ENCODE results near the gene MBD3L3. TPM values are rescaled to one million over a fixed set of nuclear protein-coding genes. Genes with fewer than 3 reads are reported as not detected.
A peak's percentile ranks its signal among the peaks of the same experiment; 100 is the strongest.

MBD3L3 gene
- total and polyA plus RNA-seq, 4 donors: not detected

- intact Hi-C loops (cut with DNase I): no loop called here
- H3K4me3 ChIP-seq (ENCODE audit: low read length in 2 of 2): peak overlapping the region; percentile 18 to 20
- H3K9me3 ChIP-seq (ENCODE audit: control insufficient read depth, low read length): peaks cover 47% of the 10 kb centered on the region
- WGBS, 2 donors: 97 to 98% methylated on average over 15 of the region's 15 CpGs
- DNase-seq: no peak
- ATAC-seq (ENCODE audit: low FRiP score): no peak
- H3K4me1 ChIP-seq (ENCODE audit: control insufficient read depth in 1 of 2, insufficient read depth in 2 of 2, low read length in 2 of 2): no peaks in the 10 kb centered on the region
- no peaks in the 10 kb centered on the region for H3K27me3 ChIP-seq (ENCODE audit: control insufficient read depth in 1 of 2, insufficient read depth in 2 of 2, low read length in 1 of 2)
- H3K27ac ChIP-seq (ENCODE audit: low read depth in 1 of 2, low read length in 2 of 2): no peak overlapping the region
- H3K36me3 ChIP-seq (ENCODE audit: control insufficient read depth in 1 of 2, insufficient read depth in 2 of 2, low read length in 1 of 2): peaks cover 41 to 49% of the 10 kb centered on the region in 2 donors
These were observed 24.8 kb upstream of the MBD3L3 start for GRCh38 chr19:7083076-7083956.

- Histone ChIP-seq H3K4me1 (ENCODE audit: control insufficient read depth in 1 of 2, insufficient read depth in 2 of 2, low read length in 2 of 2) (no peaks in the 10 kb centered on the region), H3K4me3 (ENCODE audit: low read length in 2 of 2) (no peak overlapping the region), H3K9me3 (ENCODE audit: control insufficient read depth, low read length) (peaks cover 32% of the 10 kb centered on the region), H3K27me3 (ENCODE audit: control insufficient read depth in 1 of 2, insufficient read depth in 2 of 2, low read length in 1 of 2) (no peaks in the 10 kb centered on the region), H3K36me3 (ENCODE audit: control insufficient read depth in 1 of 2, insufficient read depth in 2 of 2, low read length in 1 of 2) (peaks cover 46 to 48% of the 10 kb centered on the region in 2 donors), H3K27ac (ENCODE audit: low read depth in 1 of 2, low read length in 2 of 2) (no peak overlapping the region)
- no peak for ATAC-seq (ENCODE audit: low FRiP score)
- no peak for DNase-seq
- WGBS, 2 donors: 96 to 97% methylated on average over 2 of the region's 2 CpGs
- intact Hi-C loops (cut with DNase I): no loop called here
These were observed 19.5 kb upstream of the MBD3L3 start for GRCh38 chr19:7078008-7078407.

GRCh38 chr19:7076151-7076550 lies 17.7 kb upstream of the MBD3L3 start:
- no peak overlapping the region for H3K27ac ChIP-seq (ENCODE audit: low read depth in 1 of 2, low read length in 2 of 2)
- no peaks in the 10 kb centered on the region for H3K27me3 ChIP-seq (ENCODE audit: control insufficient read depth in 1 of 2, insufficient read depth in 2 of 2, low read length in 1 of 2)
- H3K9me3 ChIP-seq (ENCODE audit: control insufficient read depth, low read length): peaks cover 21% of the 10 kb centered on the region
- no peaks in the 10 kb centered on the region for H3K4me1 ChIP-seq (ENCODE audit: control insufficient read depth in 1 of 2, insufficient read depth in 2 of 2, low read length in 2 of 2)
- intact Hi-C loops (cut with DNase I): no loop called here
- no peak overlapping the region for H3K4me3 ChIP-seq (ENCODE audit: low read length in 2 of 2)
- DNase-seq: no peak
- no peak for ATAC-seq (ENCODE audit: low FRiP score)
- WGBS, 2 donors: 97 to 98% methylated on average over 6 of the region's 6 CpGs
- H3K36me3 ChIP-seq (ENCODE audit: control insufficient read depth in 1 of 2, insufficient read depth in 2 of 2, low read length in 1 of 2): peaks cover 33 to 35% of the 10 kb centered on the region in 2 donors

- no peak for ATAC-seq (ENCODE audit: low FRiP score)
- H3K9me3 ChIP-seq (ENCODE audit: control insufficient read depth, low read length): peaks cover 10% of the 10 kb centered on the region
- 96 to 98% methylated on average over 19 to 29 of the region's 29 CpGs for WGBS, 2 donors
These were observed 16.3 kb upstream of the MBD3L3 start for GRCh38 chr19:7074705-7075282.

GRCh38 chr19:7072541-7072940 lies 14.1 kb upstream of the MBD3L3 start:
- no peak overlapping the region for H3K27ac ChIP-seq (ENCODE audit: low read depth in 1 of 2, low read length in 2 of 2)
- ATAC-seq (ENCODE audit: low FRiP score): no peak
- H3K4me1 ChIP-seq (ENCODE audit: control insufficient read depth in 1 of 2, insufficient read depth in 2 of 2, low read length in 2 of 2): no peaks in the 10 kb centered on the region
- H3K27me3 ChIP-seq (ENCODE audit: control insufficient read depth in 1 of 2, insufficient read depth in 2 of 2, low read length in 1 of 2): no peaks in the 10 kb centered on the region
- WGBS, 2 donors: 95% methylated on average over 6 of the region's 6 CpGs
- DNase-seq: no peak
- peaks cover 11 to 17% of the 10 kb centered on the region in 2 donors for H3K36me3 ChIP-seq (ENCODE audit: control insufficient read depth in 1 of 2, insufficient read depth in 2 of 2, low read length in 1 of 2)
- intact Hi-C loops (cut with DNase I): no loop called here
- no peak overlapping the region for H3K4me3 ChIP-seq (ENCODE audit: low read length in 2 of 2)
- H3K9me3 ChIP-seq (ENCODE audit: control insufficient read depth, low read length): peaks cover 9% of the 10 kb centered on the region

More at GRCh38 chr19:7074705-7075282, 16.3 kb upstream of the MBD3L3 start:
- H3K27me3 ChIP-seq (ENCODE audit: control insufficient read depth in 1 of 2, insufficient read depth in 2 of 2, low read length in 1 of 2): no peaks in the 10 kb centered on the region
- intact Hi-C loops (cut with DNase I): no loop called here
- no peak overlapping the region for H3K4me3 ChIP-seq (ENCODE audit: low read length in 2 of 2)
- peaks cover 22% of the 10 kb centered on the region in 2 donors for H3K36me3 ChIP-seq (ENCODE audit: control insufficient read depth in 1 of 2, insufficient read depth in 2 of 2, low read length in 1 of 2)
- DNase-seq: no peak
- H3K27ac ChIP-seq (ENCODE audit: low read depth in 1 of 2, low read length in 2 of 2): no peak overlapping the region
- no peaks in the 10 kb centered on the region for H3K4me1 ChIP-seq (ENCODE audit: control insufficient read depth in 1 of 2, insufficient read depth in 2 of 2, low read length in 2 of 2)

- DNase-seq (no peak), ATAC-seq (ENCODE audit: low FRiP score) (peak; percentile 27)
- Histone ChIP-seq H3K9me3 (ENCODE audit: control insufficient read depth, low read length) (no peaks in the 10 kb centered on the region), H3K27me3 (ENCODE audit: control insufficient read depth in 1 of 2, insufficient read depth in 2 of 2, low read length in 1 of 2) (no peaks in the 10 kb centered on the region), H3K4me3 (ENCODE audit: low read length in 2 of 2) (peak overlapping the region; percentile 62 to 96), H3K4me1 (ENCODE audit: control insufficient read depth in 1 of 2, insufficient read depth in 2 of 2, low read length in 2 of 2) (no peaks in the 10 kb centered on the region), H3K27ac (ENCODE audit: low read depth in 1 of 2, low read length in 2 of 2) (peak overlapping the region in 1 of 2 donors; percentile 4), H3K36me3 (ENCODE audit: control insufficient read depth in 1 of 2, insufficient read depth in 2 of 2, low read length in 1 of 2) (peaks cover 0 to 4% of the 10 kb centered on the region in 2 donors)
- intact Hi-C loops (cut with DNase I): no loop called here
- WGBS, 2 donors: 0% methylated on average over 12 of the region's 12 CpGs
These were observed 11.4 kb upstream of the MBD3L3 start for GRCh38 chr19:7069904-7070226.

GRCh38 chr19:7069042-7069903 lies 10.8 kb upstream of the MBD3L3 start, which contains the start of gene ZNF557:
Gene ZNF557, plus strand, starts transcription at chr19:7069703. Its CDS starts 5,372 bp downstream, at chr19:7075075.
- peak within 1 kb of the TSS in 1 of 2 donors; percentile 7 for H3K27ac ChIP-seq (ENCODE audit: low read depth in 1 of 2, low read length in 2 of 2)
- ATAC-seq (ENCODE audit: low FRiP score): peak; percentile 100
- intact Hi-C loops (cut with DNase I): no loop called here
- no peaks in the 10 kb centered on the region for H3K9me3 ChIP-seq (ENCODE audit: control insufficient read depth, low read length)
- DNase-seq: peak; percentile 100
- 1% methylated on average over 56 of the region's 56 CpGs for WGBS, 2 donors
- no peaks in the 10 kb centered on the region for H3K4me1 ChIP-seq (ENCODE audit: control insufficient read depth in 1 of 2, insufficient read depth in 2 of 2, low read length in 2 of 2)
- H3K4me3 ChIP-seq (ENCODE audit: low read length in 2 of 2): peak within 1 kb of the TSS; percentile 62 to 96
- H3K27me3 ChIP-seq (ENCODE audit: control insufficient read depth in 1 of 2, insufficient read depth in 2 of 2, low read length in 1 of 2): no peaks in the 10 kb centered on the region
- H3K36me3 ChIP-seq (ENCODE audit: control insufficient read depth in 1 of 2, insufficient read depth in 2 of 2, low read length in 1 of 2): peaks cover 0 to 4% of the 10 kb centered on the region in 2 donors

- no peak overlapping the region for H3K27ac ChIP-seq (ENCODE audit: low read depth in 1 of 2, low read length in 2 of 2)
- ATAC-seq (ENCODE audit: low FRiP score): no peak
- H3K27me3 ChIP-seq (ENCODE audit: control insufficient read depth in 1 of 2, insufficient read depth in 2 of 2, low read length in 1 of 2): no peaks in the 10 kb centered on the region
- H3K4me1 ChIP-seq (ENCODE audit: control insufficient read depth in 1 of 2, insufficient read depth in 2 of 2, low read length in 2 of 2): no peaks in the 10 kb centered on the region
- peaks cover 0 to 3% of the 10 kb centered on the region in 2 donors for H3K36me3 ChIP-seq (ENCODE audit: control insufficient read depth in 1 of 2, insufficient read depth in 2 of 2, low read length in 1 of 2)
- DNase-seq: no peak
- H3K9me3 ChIP-seq (ENCODE audit: control insufficient read depth, low read length): no peaks in the 10 kb centered on the region
- intact Hi-C loops (cut with DNase I): no loop called here
- 86 to 92% methylated on average over 6 of the region's 6 CpGs for WGBS, 2 donors
- no peak overlapping the region for H3K4me3 ChIP-seq (ENCODE audit: low read length in 2 of 2)
These were observed 10.1 kb upstream of the MBD3L3 start for GRCh38 chr19:7068599-7068998.
